Measurements from ENCODE around the gene PTGDS. TPM values are rescaled to one million over a fixed set of nuclear protein-coding genes. Genes with fewer than 3 reads are reported as not detected.

Gene PTGDS
- total RNA-seq, 1 donor from 2014 or later, result 225 TPM

DNA sequence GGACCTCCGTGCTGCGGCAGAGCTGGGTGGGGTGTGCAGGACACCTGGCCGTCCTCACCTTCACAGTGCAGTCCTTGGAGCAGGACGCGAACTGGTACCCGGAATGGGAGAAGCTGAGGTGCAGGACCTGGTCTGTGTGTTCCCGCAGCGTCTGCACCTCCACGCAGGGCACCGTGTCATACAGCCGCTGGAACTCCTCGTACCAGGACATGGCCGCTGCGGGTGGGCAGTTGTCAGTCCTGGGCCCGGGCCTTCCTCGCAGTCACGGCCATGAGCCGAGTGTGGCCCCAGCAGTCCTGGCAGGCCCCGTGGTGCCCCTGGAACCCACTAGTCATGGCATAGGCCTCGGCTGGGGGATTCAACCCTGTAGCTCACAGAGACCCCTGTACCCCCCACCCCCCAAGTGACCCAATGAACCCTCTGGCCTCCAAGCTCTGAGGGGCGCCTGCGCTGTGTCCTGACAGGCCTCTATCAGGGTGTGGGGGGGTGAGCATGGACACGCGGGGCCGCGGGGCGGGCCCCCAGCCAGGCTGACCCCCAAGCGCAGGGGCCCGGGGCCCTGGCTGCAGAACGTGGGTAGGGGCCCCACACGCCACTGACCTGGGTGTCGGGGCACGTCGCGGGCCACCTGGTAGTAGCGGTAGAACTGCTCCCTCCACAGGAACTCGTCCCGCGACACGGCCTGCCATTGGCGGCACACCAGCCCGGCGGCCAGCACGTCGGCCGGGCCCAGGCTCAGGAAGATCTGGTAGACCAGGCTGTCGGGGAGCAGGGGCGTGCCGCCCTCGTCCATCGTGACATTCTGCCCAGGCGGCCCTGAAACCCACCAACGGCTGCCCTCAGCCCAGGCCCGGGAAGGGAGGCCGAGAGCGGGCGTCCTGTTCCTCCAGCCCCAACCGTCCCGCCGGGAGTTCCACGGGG is 33.8 kb upstream of the PTGDS start:
- Histone ChIP-seq H3K27me3 (ENCODE audit: low read depth) (no peaks in the 10 kb centered on the region), H3K9me3 (no peaks in the 10 kb centered on the region), H3K4me3 (peak overlapping the region; percentile 98), H3K27ac (peak overlapping the region; percentile 87), H3K36me3 (peaks cover 35% of the 10 kb centered on the region), H3K4me1 (peaks cover 29% of the 10 kb centered on the region)
- intact Hi-C loops (cut with DNase I), result no loop called here
- no peak for DNase-seq
- TF ChIP-seq CTCF (IDR thresholded peaks at IDR 0.05), result no peak
- ATAC-seq, result peak in 1 of 2 donors; percentile 6

DNA sequence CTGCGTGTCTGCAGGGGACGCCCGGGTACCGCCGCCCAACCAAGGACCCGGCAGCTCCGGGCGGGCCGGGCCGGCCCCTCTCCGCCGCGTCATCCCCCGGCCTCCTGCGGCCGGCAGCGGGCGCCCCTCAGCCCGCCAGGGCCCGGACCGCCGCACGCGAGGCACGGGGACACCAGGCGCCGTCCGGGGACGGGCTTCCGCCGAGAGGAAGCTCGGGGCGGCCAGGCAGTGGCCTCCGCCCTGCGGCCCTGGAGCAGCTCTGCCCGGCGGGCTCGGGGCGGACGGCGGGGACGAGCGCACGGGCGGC is 33.1 kb upstream of the PTGDS start:
- ATAC-seq (peak; percentile 29 to 57), DNase-seq (no peak)
- H3K4me1 ChIP-seq, result peaks cover 35% of the 10 kb centered on the region
- intact Hi-C loops (cut with DNase I), result no loop called here
- H3K27me3 ChIP-seq (ENCODE audit: low read depth), result no peaks in the 10 kb centered on the region
- TF ChIP-seq CTCF (IDR thresholded peaks at IDR 0.05), result no peak
- peak overlapping the region; percentile 87 for H3K27ac ChIP-seq
- H3K9me3 ChIP-seq, result no peaks in the 10 kb centered on the region
- H3K36me3 ChIP-seq, result peaks cover 35% of the 10 kb centered on the region
- H3K4me3 ChIP-seq, result peak overlapping the region; percentile 98

GRCh38 chr9:136944519-136945332 is 32.6 kb upstream of the PTGDS start, which contains the start of the genes C8G and FBXW5:
Gene C8G (plus strand): TSS chr9:136945243. CDS start chr9:136945321, 78 bp downstream.
Gene FBXW5 (minus strand): TSS chr9:136944738. CDS start chr9:136944083, 655 bp downstream.
- H3K36me3 ChIP-seq, result peaks cover 35% of the 10 kb centered on the region
- no peaks in the 10 kb centered on the region for H3K27me3 ChIP-seq (ENCODE audit: low read depth)
- peak within 1 kb of the TSS; percentile 98 for H3K4me3 ChIP-seq
- DNase-seq (peak; percentile 97), ATAC-seq (peak; percentile 87 to 93)
- H3K9me3 ChIP-seq, result no peaks in the 10 kb centered on the region
- intact Hi-C loops (cut with DNase I), result no loop called here
- H3K27ac ChIP-seq, result peak within 1 kb of the TSS; percentile 87
- TF ChIP-seq CTCF (IDR thresholded peaks at IDR 0.05), result peak; percentile 96
- H3K4me1 ChIP-seq, result peaks cover 40% of the 10 kb centered on the region

- DNase-seq (peak; percentile 55), ATAC-seq (no peak)
- H3K9me3 ChIP-seq, result no peaks in the 10 kb centered on the region
- peaks cover 45% of the 10 kb centered on the region for H3K4me1 ChIP-seq
- H3K27me3 ChIP-seq (ENCODE audit: low read depth), result no peaks in the 10 kb centered on the region
- H3K27ac ChIP-seq, result no peak overlapping the region
- no peak for TF ChIP-seq CTCF (IDR thresholded peaks at IDR 0.05)
- peaks cover 26% of the 10 kb centered on the region for H3K36me3 ChIP-seq
- no peak overlapping the region for H3K4me3 ChIP-seq
- intact Hi-C loops (cut with DNase I), result no loop called here
Observed at GRCh38 chr9:136945333-136946227, 31.7 kb upstream of the PTGDS start.

All from lower lobe of right lung (tissue), 2 donors.